DMS53 treated with DMSO at 0.1 percent for 48 hours (cell line): ENCODE results near the gene TMEM39B.
A peak's percentile ranks its signal among the peaks of the same experiment; 100 is the strongest.
"Not testable (repeated sequence)": the region's sequence is repeated elsewhere in the genome, so short reads cannot be mapped to it uniquely, and the experiment has no call there.

ENCODE experiments used
- DNase-seq: peaks from one replicate; lab custom pipeline; 2025; ENCODE audit not compliant: unreplicated experiment; lab: John Stamatoyannopoulos, UW

The TMEM39B gene

GRCh38 chr1:32111789-32112188 is 39.0 kb downstream of the TMEM39B start:
- no peak for DNase-seq

- DNase-seq: no peak
Measured at GRCh38 chr1:32112806-32113375, 40.2 kb downstream of the TMEM39B start.

GRCh38 chr1:32113436-32113835 is 40.7 kb downstream of the TMEM39B start:
- not testable (repeated sequence) for DNase-seq

GRCh38 chr1:32114420-32114819 is 41.7 kb downstream of the TMEM39B start:
- DNase-seq: no peak

- no peak for DNase-seq
Measured at GRCh38 chr1:32115496-32115895, 42.8 kb downstream of the TMEM39B start.

- no peak for DNase-seq
Measured at GRCh38 chr1:32116531-32116930, 43.8 kb downstream of the TMEM39B start.

- no peak for DNase-seq
Measured at GRCh38 chr1:32122151-32122550, 49.4 kb downstream of the TMEM39B start.

GRCh38 chr1:32123361-32123760 is 50.6 kb downstream of the TMEM39B start:
- DNase-seq: not testable (repeated sequence)

GRCh38 chr1:32125313-32125712 is 52.6 kb downstream of the TMEM39B start:
- DNase-seq: no peak

- DNase-seq: no peak
Measured at GRCh38 chr1:32126770-32127169, 54.0 kb downstream of the TMEM39B start.

- DNase-seq: no peak
Measured at GRCh38 chr1:32127409-32128198, 54.9 kb downstream of the TMEM39B start.

- no peak for DNase-seq
Measured at GRCh38 chr1:32128479-32128878, 55.7 kb downstream of the TMEM39B start.

- DNase-seq: no peak
Measured at GRCh38 chr1:32128964-32129363, 56.2 kb downstream of the TMEM39B start.

GRCh38 chr1:32133950-32134280 is 61.2 kb downstream of the TMEM39B start:
- DNase-seq: not testable (repeated sequence)

- DNase-seq: no peak
Measured at GRCh38 chr1:32137111-32137510, 64.4 kb downstream of the TMEM39B start.

- DNase-seq: peak; percentile 78
Measured at GRCh38 chr1:32138965-32139364, 66.2 kb downstream of the TMEM39B start.

GRCh38 chr1:32142446-32143301 is 69.9 kb downstream of the TMEM39B start:
- peak; percentile 86 for DNase-seq

GRCh38 chr1:32143302-32143695 is 70.6 kb downstream of the TMEM39B start:
- DNase-seq: not testable (repeated sequence)

- no peak for DNase-seq
Measured at GRCh38 chr1:32144033-32144432, 71.3 kb downstream of the TMEM39B start.

- DNase-seq: not testable (repeated sequence)
Measured at GRCh38 chr1:32147799-32148198, 75.1 kb downstream of the TMEM39B start.

- no peak for DNase-seq
Measured at GRCh38 chr1:32150847-32151246, 78.1 kb downstream of the TMEM39B start.

- no peak for DNase-seq
Measured at GRCh38 chr1:32151319-32151787, 78.6 kb downstream of the TMEM39B start.
